Hepatic stellate cell (primary cell): Measurements from ENCODE around the gene OR5M3.

Source experiments
- DNase-seq: peaks from one replicate; pipeline ENCODE4 v3.0.0; 2011; ENCODE audit warnings: low spot score

Gene OR5M3

DNA sequence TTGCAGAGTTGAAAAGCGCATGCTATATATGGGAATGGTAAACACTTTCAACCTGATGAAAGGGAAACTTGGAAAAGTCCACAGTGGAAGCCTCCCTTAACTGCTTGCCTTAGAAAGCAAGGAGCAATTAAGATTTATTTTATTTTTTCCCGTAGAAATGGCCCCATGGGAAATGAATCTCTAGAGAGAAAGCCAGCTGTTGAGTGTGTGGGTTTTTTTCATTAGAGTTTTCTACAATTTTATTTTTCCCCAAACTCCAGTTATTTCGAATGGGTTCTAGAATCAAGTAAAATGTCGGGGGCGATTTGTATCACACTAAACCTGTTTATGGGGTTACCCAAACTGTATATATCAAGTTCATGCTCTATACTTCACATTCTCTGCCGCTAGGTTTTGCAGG, at the start of gene OR5M3:
OR5M3 (minus strand) TSS at position 101 of the 400 bp plus-strand sequence. CDS start 2,855 bp downstream, outside the sequence.
- no peak for DNase-seq

DNA sequence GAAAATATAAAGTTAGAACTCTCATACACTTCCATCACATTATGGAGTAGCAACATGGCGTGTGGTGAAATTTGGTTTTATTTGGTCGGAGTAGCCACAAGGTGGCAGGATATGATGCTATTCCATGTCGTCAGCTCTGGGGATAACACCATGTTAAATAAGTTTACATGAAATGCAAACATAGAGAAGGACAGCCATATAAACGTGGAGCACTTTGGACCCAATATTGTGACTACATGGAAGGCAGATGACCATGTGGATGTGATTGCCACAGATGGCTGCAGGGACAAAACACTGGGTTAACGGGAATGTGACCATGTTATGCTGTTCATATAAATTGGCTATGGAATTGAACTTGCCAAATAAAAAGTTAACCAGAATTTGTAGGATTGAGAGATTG, 48.9 kb upstream of the OR5M3 start:
- no peak for DNase-seq

DNA sequence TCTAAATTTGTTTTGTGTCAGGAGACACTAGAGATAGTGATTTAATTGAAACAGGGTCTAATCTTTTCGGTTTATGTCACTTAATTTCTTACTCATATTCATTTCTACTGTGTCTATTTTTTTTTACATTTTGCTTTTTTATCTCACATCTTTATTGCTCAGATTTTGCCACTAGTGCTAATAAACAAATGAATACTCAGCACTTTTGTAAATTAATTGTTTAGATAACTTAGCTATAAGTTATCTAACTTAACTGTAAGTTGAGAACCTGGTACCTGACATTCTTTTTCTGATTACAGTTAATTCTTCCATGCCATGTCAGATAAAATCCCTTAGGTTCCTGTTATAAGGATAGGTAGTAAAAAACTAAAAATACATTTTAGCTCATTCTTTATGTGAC, 40.1 kb upstream of the OR5M3 start:
- DNase-seq: no peak

DNA sequence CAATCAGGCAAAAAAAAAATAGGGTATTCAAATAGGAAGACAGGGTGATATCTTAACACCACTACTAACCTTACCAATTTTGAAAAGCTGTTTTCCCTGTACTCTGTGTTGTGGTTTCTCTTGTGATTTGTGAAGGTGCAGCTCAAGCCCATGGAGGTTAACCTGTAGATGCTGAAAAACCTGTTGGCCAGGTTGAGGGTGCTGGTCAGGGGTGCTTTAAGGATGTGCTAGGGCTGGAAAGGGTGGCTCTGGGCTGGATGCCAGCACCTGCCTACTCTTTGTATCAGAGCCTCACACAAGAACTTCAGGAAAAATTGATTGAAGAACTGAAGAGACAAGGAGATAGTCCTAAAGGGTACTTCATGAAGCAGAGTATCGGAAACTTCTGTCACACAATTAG, 36.3 kb upstream of the OR5M3 start:
- DNase-seq: no peak

DNA sequence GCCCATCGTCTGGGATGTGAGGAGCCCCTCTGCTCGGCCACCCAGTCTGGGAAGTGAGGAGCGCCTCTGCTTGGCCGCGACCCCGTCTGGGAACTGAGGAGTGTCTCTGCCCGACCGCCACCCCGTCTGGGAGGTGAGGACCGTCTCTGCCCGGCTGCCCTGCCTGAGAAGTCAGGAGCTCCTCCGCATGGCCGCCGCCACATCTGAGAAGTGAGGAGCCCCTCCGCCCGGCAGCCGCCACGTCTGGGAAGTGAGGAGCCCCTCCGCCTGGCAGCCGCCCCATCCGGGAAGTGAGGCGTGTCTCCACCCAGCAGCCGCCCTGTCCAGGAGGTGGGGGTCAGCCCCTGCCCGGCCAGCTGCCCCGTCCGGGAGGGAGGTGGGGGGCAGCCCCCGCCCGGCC, 23.9 kb upstream of the OR5M3 start:
- no peak for DNase-seq

DNA sequence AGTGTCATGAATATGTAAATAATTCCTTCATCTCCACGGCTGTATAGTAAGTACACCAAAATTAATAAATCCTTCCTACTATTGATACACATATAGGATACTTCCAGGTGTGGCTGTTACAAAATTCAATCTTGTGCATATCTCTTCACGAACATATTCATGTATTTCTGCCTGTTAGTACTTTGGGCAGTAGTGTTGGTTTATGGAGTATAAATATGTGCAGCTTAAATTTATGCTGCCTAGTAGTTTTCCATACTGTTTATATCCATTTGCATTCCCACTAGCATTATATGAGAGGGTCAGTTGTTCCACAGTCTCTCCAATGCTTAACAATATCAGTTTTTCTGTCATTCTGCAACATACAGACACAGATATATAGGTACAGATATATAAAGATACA, 22.0 kb upstream of the OR5M3 start:
- no peak for DNase-seq

DNA sequence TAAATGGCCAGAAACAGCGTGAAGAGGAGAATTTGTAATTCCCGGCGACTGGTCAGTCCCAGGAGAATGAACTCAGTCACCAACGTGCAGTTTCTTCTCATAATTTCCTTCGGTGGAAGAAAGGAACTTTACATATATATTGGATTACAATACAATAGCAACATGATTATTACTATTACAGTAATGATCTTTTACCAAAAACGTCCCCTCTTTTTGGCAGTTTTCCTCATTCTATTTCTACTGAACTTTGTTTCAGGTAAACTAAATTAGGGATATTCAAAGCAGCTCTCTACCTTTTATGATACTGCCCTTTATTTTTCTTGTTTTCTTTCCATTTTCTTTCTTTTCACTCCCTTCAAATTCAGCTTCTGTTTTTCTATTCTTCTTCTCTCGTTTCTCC, 18.1 kb upstream of the OR5M3 start, which contains the start of gene OR5M8:
OR5M8 (minus strand) TSS at position 101 of the 400 bp plus-strand sequence; CDS start at position 101, 0 bp downstream.
- DNase-seq: no peak

DNA sequence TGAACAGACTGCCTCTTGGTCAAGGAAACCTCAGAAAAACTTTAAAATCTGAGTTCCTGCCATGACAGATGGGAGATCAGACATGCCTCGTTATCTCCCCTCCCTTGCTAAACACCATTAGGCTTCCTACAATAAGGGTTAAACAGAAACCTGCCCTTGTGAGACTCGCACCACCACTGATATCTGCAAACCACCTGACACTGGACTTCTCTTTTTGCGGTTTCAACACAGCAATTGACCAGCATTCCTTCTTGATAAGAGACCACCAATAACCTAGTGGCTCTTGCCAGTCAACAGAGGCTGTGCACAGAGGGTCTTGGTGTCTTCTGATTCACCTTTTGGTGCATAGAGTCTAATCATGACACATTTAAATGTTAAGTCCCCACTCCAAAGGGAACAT, 13.6 kb upstream of the OR5M3 start:
- no peak for DNase-seq

DNA sequence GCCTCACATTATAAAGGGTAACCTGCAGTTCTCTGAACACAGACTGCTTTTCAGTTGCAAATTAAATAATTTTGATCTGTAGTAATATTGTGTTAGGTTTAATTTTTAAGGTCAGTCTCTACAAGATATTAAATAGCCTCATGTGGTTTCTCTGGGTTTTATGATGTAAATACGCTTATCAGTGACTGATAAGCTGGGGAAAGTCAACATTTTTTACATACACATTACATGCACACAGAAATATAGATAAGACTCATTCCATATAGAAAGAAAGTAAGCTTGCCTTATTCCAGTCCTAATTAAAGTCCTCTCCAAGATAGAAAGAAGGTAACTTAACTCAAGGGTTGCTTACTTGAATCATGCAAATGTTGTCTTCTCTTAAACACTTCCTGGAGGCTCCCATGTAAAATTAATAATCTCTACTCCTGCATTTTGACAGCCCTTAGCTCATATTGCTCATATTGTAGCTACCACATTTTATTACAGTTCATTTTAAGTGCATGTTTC, 1.6 kb upstream of the OR5M3 start:
- no peak for DNase-seq

DNA sequence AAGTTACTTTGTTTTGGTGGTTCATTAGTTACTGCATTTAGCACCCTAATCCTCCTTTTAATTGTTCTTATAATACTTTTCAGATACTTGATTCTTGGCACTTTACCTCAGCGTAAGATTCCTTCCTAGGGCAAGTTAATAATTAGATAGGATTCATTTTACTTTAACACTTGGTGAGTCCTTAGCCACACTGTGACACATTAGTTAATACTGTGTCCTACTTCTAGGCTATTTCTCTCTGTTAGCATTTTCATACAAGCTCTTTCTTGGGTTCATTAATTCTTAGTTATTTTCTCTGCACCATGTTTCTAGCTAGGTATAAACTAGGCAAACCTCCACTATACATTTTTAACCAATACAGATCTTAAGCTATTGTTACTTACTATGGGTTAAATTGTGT, 16.1 kb downstream of the OR5M3 start:
- DNase-seq: no peak

DNA sequence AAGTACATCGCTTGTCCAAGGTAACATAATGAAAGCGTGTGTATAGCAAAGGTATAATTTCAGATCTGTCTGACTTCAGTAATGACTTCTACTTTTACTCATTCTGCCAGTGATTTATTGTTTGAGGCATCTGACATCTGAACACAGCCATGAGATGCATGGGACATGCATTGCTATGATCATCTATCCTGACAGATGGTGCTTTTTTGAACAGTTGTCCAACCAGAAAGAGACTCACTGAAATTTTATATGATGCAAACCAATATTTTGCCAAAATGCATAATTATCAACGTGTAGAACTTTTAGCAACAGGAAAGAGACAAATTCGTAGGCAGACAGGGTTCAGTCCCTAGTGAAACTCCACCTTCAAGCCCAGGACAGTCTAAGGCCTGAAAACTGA, 19.6 kb downstream of the OR5M3 start:
- DNase-seq: no peak
